Astrocyte (in vitro differentiated cells and primary cell): ENCODE data around the gene CCSER1.

ENCODE experiments used
- EZH2 ChIP-seq: IDR thresholded peaks from 2 replicates; pipeline ENCODE4 v1.6.1; 2012; ENCODE audit warnings: mild to moderate bottlenecking, low read length, inconsistent platforms; ENCODE audit not compliant: insufficient read depth
- TF ChIP-seq, protein P1 (sequence below): IDR thresholded peaks from 2 replicates; pipeline ENCODE4 v1.5.1; 2011; ENCODE audit warnings: low read depth, mild to moderate bottlenecking, inconsistent platforms, low read length, moderate library complexity; ENCODE audit not compliant: insufficient read depth

DNA sequence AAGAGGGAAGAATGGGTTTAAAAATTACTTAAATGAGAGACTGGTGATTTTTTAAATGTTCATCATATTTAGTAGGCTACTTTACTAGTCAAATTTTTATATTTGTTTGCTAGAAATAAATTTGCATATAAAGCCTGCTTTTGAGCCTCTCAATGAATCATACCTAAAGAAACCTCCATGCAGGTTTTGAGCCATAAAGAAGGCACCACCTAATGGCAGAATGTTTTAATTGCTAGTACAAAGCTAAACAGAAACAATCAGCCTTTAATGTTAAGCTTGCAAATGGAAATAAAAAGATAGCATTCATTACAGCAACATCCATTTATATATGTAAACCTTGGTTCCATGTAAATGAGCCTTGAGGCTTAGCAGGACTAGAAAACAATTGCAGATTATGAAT, 989.7 kb downstream of the CCSER1 start:
- TF ChIP-seq, protein P1, sequence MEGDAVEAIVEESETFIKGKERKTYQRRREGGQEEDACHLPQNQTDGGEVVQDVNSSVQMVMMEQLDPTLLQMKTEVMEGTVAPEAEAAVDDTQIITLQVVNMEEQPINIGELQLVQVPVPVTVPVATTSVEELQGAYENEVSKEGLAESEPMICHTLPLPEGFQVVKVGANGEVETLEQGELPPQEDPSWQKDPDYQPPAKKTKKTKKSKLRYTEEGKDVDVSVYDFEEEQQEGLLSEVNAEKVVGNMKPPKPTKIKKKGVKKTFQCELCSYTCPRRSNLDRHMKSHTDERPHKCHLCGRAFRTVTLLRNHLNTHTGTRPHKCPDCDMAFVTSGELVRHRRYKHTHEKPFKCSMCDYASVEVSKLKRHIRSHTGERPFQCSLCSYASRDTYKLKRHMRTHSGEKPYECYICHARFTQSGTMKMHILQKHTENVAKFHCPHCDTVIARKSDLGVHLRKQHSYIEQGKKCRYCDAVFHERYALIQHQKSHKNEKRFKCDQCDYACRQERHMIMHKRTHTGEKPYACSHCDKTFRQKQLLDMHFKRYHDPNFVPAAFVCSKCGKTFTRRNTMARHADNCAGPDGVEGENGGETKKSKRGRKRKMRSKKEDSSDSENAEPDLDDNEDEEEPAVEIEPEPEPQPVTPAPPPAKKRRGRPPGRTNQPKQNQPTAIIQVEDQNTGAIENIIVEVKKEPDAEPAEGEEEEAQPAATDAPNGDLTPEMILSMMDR: peak; percentile 19
- no peak for TF ChIP-seq EZH2
